ENCODE results near the gene SNX8.
"Not testable (repeated sequence)": the region's sequence is repeated elsewhere in the genome, so short reads cannot be mapped to it uniquely, and the experiment has no call there.

The SNX8 gene

GRCh38 chr7:2289621-2290020, 24.6 kb downstream of the SNX8 start:
- FAIRE-seq, result no peak

DNA sequence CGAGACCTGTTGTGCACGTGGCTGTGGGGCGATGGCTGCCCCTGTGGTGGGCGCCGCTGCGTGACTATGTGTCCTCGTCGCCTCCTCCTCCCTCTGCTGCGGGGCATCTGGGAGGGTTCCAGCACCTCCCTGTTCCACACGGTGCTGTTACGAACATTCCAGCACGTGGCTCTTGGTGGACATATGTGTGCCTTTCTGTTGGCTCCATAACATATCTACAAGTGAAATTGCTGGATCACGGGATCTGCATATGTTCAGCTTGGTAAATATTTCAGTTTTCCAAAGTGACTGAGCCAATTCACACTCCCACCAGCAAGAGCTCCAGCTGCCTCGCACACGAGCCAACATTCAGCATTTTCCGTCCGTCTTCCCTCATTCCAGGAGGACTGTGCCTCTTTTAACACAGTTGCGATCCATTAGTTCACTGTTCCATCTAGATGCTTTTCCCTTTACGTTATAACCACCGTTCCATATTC, 25.1 kb downstream of the SNX8 start:
- no peak for FAIRE-seq

DNA sequence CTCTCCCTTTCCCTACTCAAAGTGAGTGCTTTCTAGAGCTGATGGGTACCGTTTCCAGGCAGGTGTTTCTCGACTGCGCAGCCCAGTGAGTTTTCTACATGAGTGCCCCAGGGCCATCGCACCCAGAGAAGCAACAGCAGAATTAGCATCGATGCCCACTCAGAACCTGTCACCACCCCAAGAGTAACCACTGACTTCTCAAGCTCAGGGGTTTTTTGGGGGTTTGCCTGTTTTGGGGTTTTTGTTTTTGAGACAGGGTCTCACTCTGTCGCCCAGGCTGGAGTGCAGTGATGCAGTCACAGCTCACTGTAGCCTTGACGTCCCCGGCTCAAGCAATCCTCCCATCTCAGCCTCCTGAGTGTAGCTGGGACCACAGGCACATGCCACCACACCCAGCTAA, 25.7 kb downstream of the SNX8 start:
- FAIRE-seq, result no peak

- FAIRE-seq, result no peak
Measured at GRCh38 chr7:2287745-2288144, 26.5 kb downstream of the SNX8 start.

GRCh38 chr7:2283074-2283473, 31.2 kb downstream of the SNX8 start:
- no peak for FAIRE-seq

GRCh38 chr7:2282185-2282751, 32.0 kb downstream of the SNX8 start:
- no peak for FAIRE-seq

- no peak for FAIRE-seq
Measured at GRCh38 chr7:2281541-2281940, 32.7 kb downstream of the SNX8 start.

- FAIRE-seq, result no peak
Measured at GRCh38 chr7:2280424-2280823, 33.8 kb downstream of the SNX8 start.

DNA sequence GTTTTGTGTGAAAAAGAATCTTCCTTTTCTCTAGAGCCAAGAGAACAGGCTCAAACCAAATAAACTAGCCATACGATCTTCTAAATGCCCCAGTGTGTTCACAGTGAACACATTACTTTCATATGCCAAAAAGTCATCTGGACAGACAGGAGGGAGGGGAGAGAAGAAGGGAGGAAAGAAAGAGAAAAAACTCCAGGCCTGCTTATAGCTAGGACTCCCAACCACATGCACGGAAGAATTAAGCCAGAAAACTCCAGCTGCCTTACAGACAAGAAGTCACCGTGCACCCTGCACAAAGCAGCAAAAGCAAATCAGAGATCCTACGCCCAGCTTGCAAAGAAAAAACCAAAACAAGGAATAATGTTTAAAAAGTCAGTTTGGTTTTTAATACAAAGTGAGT, 34.3 kb downstream of the SNX8 start:
- FAIRE-seq, result no peak

- FAIRE-seq, result no peak
Measured at GRCh38 chr7:2278026-2278425, 36.2 kb downstream of the SNX8 start.

- no peak for FAIRE-seq
Measured at GRCh38 chr7:2276107-2276506, 38.1 kb downstream of the SNX8 start.

DNA sequence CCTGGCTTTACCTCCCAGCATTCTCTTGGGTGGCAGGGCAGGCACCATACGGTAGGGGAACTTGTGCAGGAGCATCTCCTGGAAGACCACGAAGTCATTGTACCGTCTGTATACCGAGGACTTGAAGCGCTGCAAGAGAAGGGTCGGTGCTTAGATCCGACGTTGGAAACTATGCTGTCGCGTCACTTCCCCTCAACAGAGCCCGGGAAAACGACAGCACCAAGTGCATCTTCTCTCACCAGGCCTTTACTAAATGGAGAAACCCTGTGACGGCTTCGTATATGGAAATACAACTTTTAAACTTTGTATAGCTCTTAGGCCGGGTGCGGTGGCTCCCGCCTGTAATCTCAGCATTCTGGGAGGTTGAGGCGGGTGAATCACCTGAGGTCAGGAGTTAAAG, 39.1 kb downstream of the SNX8 start:
- FAIRE-seq, result no peak

- FAIRE-seq, result no peak
Measured at GRCh38 chr7:2274666-2275065, 39.6 kb downstream of the SNX8 start.

GRCh38 chr7:2273866-2274265, 40.4 kb downstream of the SNX8 start:
- FAIRE-seq, result no peak

DNA sequence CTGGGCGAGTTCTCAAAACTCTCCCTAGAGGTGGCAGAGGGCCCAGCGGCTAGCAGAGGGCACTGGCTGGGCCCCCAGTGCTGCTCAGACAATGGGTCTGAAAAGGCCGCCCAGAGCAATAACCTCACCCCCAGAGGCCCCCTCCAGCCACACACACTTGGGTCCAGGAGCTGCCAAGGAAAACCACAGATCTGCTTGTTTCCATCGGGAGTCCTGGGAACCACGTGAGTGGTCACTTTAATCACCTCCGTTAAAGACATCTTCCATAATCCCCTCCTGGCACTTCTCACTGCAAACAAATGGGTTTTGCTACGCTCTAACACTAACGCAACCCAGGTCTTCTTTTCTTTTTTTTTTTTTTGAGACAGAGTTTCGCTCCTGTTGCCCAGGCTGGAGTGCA, 42.2 kb downstream of the SNX8 start:
- FAIRE-seq, result no peak

DNA sequence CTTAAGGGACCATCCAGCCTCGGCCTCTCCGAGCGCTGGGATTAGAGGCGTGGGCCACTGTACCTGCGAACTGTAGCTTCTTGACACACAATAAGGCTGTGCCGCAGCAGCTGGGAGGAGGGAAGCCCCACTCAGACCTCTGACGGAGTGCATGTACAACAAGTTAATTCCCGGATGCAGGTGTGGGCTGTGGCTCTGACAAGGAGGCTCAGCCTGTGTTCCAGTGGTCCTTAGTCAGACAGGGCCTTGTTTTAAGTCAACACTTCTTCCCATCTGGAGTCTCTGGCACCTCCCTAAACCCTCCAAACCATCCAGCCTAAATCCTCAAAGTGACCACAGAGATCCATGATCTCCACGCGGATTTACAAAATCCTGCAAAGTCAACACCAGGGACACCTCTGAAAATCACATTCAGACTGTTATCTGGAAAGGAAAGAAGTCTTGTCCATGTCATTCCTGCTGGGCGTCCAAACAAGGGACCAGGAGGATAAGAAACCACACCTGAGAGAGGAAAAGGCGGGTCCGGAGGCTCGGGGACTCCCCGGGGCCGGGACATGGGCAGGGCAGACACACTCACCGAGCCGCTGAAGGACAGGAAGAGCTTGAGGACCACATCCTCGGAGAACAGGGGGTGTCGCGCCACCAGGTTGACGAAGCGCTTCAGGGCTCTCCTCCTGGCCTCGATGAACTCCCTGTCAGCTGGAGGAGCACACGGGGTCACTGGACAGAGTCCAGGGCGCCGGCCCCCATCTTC, 42.8 kb downstream of the SNX8 start:
- no peak for FAIRE-seq

GRCh38 chr7:2270495-2270894, 43.7 kb downstream of the SNX8 start:
- no peak for FAIRE-seq

GRCh38 chr7:2269991-2270460, 44.2 kb downstream of the SNX8 start:
- no peak for FAIRE-seq

DNA sequence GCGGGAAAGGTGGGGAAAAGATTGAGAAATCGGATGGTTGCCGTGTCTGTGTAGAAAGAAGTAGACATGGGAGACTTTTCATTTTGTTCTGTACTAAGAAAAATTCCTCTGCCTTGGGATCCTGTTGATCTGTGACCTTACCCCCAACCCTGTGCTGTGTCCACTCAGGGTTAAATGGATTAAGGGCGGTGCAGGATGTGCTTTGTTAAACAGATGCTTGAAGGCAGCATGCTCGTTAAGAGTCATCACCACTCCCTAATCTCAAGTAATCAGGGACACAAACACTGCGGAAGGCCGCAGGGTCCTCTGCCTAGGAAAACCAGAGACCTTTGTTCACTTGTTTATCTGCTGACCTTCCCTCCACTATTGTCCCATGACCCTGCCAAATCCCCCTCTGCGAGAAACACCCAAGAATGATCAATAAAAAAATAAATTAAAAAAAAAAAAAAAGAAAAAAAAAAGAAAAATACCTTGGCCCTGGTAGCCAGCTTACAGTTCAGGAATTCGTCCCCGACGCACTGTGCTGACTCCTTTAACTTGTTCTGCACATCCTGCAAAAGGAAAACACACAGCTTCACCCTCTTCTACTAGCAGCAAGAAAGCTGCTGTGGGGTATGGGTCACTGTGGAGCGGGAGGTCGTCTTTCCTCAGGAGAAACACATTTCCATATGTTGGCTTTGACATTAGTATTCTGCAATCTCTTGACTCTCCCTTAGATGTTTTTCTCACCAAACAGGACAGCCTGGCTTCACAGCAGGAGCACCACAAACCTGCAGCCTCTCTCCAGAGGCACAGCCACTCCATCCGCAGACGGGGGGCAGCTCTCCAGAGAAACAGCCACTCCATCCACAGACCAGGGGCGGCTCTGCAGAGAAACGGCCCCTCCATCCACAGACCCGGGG, 44.9 kb downstream of the SNX8 start:
- FAIRE-seq, result not testable (repeated sequence)

- FAIRE-seq, result no peak
Measured at GRCh38 chr7:2266911-2267310, 47.3 kb downstream of the SNX8 start.

DNA sequence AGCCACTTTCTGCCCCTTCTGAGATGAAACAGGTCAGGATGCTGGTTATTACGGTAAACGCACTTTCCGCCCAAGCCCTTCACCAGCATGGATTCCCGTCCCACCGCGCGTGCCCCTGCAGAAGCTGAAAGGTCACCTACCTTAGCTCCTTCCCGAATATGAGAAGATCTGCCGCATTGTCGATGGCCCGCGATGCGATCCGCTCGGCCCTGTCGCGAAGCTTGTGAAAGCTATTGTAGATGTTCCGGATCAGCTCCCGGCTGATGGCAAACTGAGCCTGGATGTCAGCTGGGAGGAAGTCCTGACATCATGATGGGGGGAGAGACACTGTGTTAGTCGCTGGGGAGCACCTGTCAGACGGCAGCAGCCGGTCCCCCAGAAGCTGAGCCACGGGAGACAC, 50.1 kb downstream of the SNX8 start:
- FAIRE-seq, result no peak

DNA sequence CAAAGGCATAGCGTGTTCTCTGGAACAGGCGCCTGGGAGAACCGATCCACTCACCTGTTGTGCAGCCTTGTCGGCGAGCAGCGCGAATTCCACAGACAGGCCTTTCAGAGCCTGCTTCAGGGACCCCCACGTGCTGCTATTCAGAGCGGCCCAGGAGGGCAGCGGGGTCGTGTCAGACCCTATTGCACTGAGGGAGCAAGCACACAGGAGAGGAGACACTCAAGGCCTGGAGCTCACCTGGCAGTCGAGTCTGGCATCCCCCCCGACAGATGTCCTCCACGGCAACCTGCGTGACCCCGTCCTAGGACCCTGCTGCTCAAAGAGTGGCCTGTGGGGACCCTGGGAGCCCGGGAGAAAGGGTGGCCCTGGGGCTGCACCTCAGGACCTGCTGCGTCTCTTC, 51.1 kb downstream of the SNX8 start:
- no peak for FAIRE-seq

DNA sequence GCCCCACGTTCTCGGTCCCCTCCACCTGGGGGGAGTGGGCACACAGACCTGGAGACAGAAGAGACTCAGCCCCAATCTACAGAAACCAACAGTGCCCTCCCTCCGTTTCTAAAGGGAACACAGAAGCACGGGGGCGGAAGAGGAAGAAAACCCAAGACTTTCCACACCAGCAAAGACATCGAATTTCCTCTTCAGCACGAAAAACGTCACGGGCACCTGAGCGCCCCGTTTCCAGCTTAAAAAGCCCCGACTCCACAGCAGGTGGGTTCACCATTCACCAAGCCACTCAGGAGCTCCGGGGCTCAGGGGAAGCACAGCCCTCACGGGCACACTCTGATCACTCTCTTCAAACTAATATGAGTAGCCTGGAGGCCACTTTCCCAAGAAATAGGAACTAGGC, 52.6 kb downstream of the SNX8 start:
- FAIRE-seq, result no peak

GRCh38 chr7:2260820-2261219, 53.4 kb downstream of the SNX8 start:
- FAIRE-seq, result no peak

All from colon (tissue), 2 donors.